HCT116 (cell line): ENCODE results near the gene PRXL2C. TPM values are rescaled to one million over a fixed set of nuclear protein-coding genes. Genes with fewer than 3 reads are reported as not detected.

Experiments
- ATAC-seq: fragments of 200-7000 bp; cut with Tn5 transposase; 2 replicates; pipeline ENCODE4 v1.9.1; 2020; ENCODE audit warnings: mild to moderate bottlenecking, moderate library complexity
- BruUV-seq: library from RNA; stranded (reverse); fragments of 400-500 nt; replicated peaks from 2 replicates; lab custom pipeline; 2021; lab: Mats Ljungman, UMichigan
- CTCF ChIA-PET: fragments of 300-600 bp; sonication (Branson Sonifier 250); formaldehyde crosslinking; loops from one replicate; lab custom pipeline; 2021; ENCODE audit warnings: antibody characterized with exemption; lab: Charles Lee
- POLR2A ChIA-PET: fragments of 300-600, 350-600 bp; sonication (Branson Sonifier 250); formaldehyde crosslinking; loops from one replicate; lab custom pipeline; 2021; ENCODE audit warnings: antibody characterized with exemption; lab: Charles Lee
- RAD21 ChIA-PET, 2 experiments: fragments of 300-600 bp; sonication (Branson Sonifier 250); formaldehyde crosslinking; loops; one replicate each; lab custom pipeline; 2023; ENCODE audit warnings: low total read pairs in 2 of 2; ENCODE audit not compliant: uncharacterized antibody in 2 of 2, unreplicated experiment in 2 of 2, low non-redundant PET in 1 of 2; lab: Charles Lee
- DNase-seq: peaks from one replicate; pipeline ENCODE4 v3.0.0-alpha.2; 2010; ENCODE audit warnings: low read depth, low spot score
- H2AFZ ChIP-seq: fragments of 200-600 bp; shearing (Covaris generic), sonication (generic); 2 replicates; pipeline ENCODE4 v1.6.1; 2017; ENCODE audit warnings: low read depth, mixed run types, mixed read lengths, antibody characterized with exemption, low read length; ENCODE audit not compliant: poor library complexity, severe bottlenecking
- H3K27ac ChIP-seq: 2 replicates; pipeline ENCODE4 v1.5.1; 2012; ENCODE audit warnings: low read depth, low read length
- H3K27me3 ChIP-seq: fragments of 200-600 bp; sonication (generic); 2 replicates; pipeline ENCODE4 v1.6.1; 2016; ENCODE audit warnings: mixed run types, low read length, mixed read lengths; ENCODE audit not compliant: insufficient read depth
- H3K36me3 ChIP-seq, 2 experiments: fragments of 200-500 bp in 1 of 2; fragments of 200-600 bp in 1 of 2; sonication (Bioruptor generic) in 1 of 2; sonication (generic) in 1 of 2; 2 replicates each; pipeline versions ENCODE4 v1.5.1 to v1.6.1; 2014 to 2016; ENCODE audit warnings: low read length in 2 of 2, inconsistent platforms in 1 of 2, mixed read lengths in 1 of 2, mixed run types in 1 of 2; ENCODE audit not compliant: insufficient read depth in 2 of 2, control insufficient read depth in 1 of 2
- H3K4me1 ChIP-seq, 2 experiments: fragments of 200-600 bp in 1 of 2; sonication (generic) in 1 of 2; 2 replicates each; pipeline versions ENCODE4 v1.5.1 to v1.6.1; 2012 to 2017; ENCODE audit warnings: low read length in 2 of 2, inconsistent platforms in 1 of 2, mild to moderate bottlenecking in 1 of 2, mixed read lengths in 1 of 2, mixed run types in 1 of 2, moderate library complexity in 1 of 2; ENCODE audit not compliant: insufficient read depth in 2 of 2, control insufficient read depth in 1 of 2
- H3K4me2 ChIP-seq: fragments of 200-600 bp; sonication (generic); 2 replicates; pipeline ENCODE4 v1.6.1; 2017; ENCODE audit warnings: mixed run types, low read length, mixed read lengths
- H3K4me3 ChIP-seq, 2 experiments: fragments of 200-600 bp in 1 of 2; sonication (generic) in 1 of 2; replicated peaks in 1 of 2; 2 replicates each; pipeline ENCODE4 v1.5.1; 2011 to 2016; ENCODE audit warnings: low read length in 2 of 2, control low read depth in 1 of 2, low read depth in 1 of 2, mild to moderate bottlenecking in 1 of 2, mixed read lengths in 1 of 2, mixed run types in 1 of 2
- H3K79me2 ChIP-seq: fragments of 200-600 bp; sonication (generic); 2 replicates; pipeline ENCODE4 v1.6.1; 2017; ENCODE audit warnings: mild to moderate bottlenecking, mixed run types, low read length, moderate library complexity, mixed read lengths; ENCODE audit not compliant: insufficient read depth
- H3K9ac ChIP-seq: fragments of 200-600 bp; sonication (generic); 2 replicates; pipeline ENCODE4 v1.6.1; 2016; ENCODE audit warnings: low read length, mixed read lengths
- H3K9me2 ChIP-seq: fragments of 200-600 bp; sonication (generic), shearing (Covaris generic); 2 replicates; pipeline ENCODE4 v1.6.1; 2017; ENCODE audit warnings: mixed run types, mild to moderate bottlenecking, moderate library complexity; ENCODE audit not compliant: insufficient read depth
- H3K9me3 ChIP-seq, 2 experiments: fragments of 200-500 bp in 1 of 2; fragments of 200-600 bp in 1 of 2; sonication (Bioruptor generic) in 1 of 2; sonication (generic) in 1 of 2; 2 replicates each; pipeline ENCODE4 v1.6.1; 2014 to 2017; ENCODE audit warnings: low read length in 2 of 2, mixed read lengths in 2 of 2, inconsistent platforms in 1 of 2, low read depth in 1 of 2, mild to moderate bottlenecking in 1 of 2, mixed run types in 1 of 2, moderate library complexity in 1 of 2; ENCODE audit not compliant: control insufficient read depth in 1 of 2, insufficient read depth in 1 of 2
- H4K20me1 ChIP-seq: fragments of 200-600 bp; sonication (generic), shearing (Covaris generic); 2 replicates; pipeline ENCODE4 v1.6.1; 2017; ENCODE audit warnings: mixed run types, mild to moderate bottlenecking, moderate library complexity; ENCODE audit not compliant: insufficient read depth
- ATF3 ChIP-seq: IDR thresholded peaks from 2 replicates; pipeline ENCODE4 v1.6.1; 2012
- CBX3 ChIP-seq: IDR thresholded peaks from 2 replicates; pipeline ENCODE4 v1.6.1; 2012; ENCODE audit warnings: low read depth
- CEBPB ChIP-seq: IDR thresholded peaks from 2 replicates; pipeline ENCODE4 v1.6.1; 2012; ENCODE audit warnings: low read depth
- EZH2 ChIP-seq: fragments of 200-600 bp; sonication (generic); IDR thresholded peaks from 2 replicates; pipeline ENCODE4 v1.6.1; 2017; ENCODE audit warnings: antibody characterized with exemption, mixed run types
- JUND ChIP-seq: IDR thresholded peaks from 2 replicates; pipeline ENCODE4 v1.6.1; 2012
- MAX ChIP-seq: IDR thresholded peaks from 2 replicates; pipeline ENCODE4 v1.6.1; 2012
- POLR2A ChIP-seq: IDR thresholded peaks from 2 replicates; pipeline ENCODE4 v1.7.0; 2011; ENCODE audit warnings: borderline replicate concordance; ENCODE audit not compliant: insufficient read depth, insufficient read length; ENCODE audit errors: extremely low read depth
- REST ChIP-seq: IDR thresholded peaks from 2 replicates; pipeline ENCODE4 v1.6.1; 2012; ENCODE audit warnings: low read depth
- SRF ChIP-seq: IDR thresholded peaks from 2 replicates; pipeline ENCODE4 v1.6.1; 2012; ENCODE audit warnings: low read depth
- TCF7L2 ChIP-seq: IDR thresholded peaks from 2 replicates; pipeline ENCODE4 v1.7.0; 2011; ENCODE audit warnings: borderline replicate concordance, inconsistent platforms; ENCODE audit not compliant: insufficient read depth, insufficient read length; ENCODE audit errors: extremely low read depth
- YY1 ChIP-seq: IDR thresholded peaks from 2 replicates; pipeline ENCODE4 v1.6.1; 2011; ENCODE audit warnings: low read length, low read depth, moderate library complexity, mild to moderate bottlenecking; ENCODE audit not compliant: insufficient replicate concordance; ENCODE audit errors: extremely low read depth
- ZBTB33 ChIP-seq: IDR thresholded peaks from 2 replicates; pipeline ENCODE4 v1.6.1; 2011; ENCODE audit warnings: mild to moderate bottlenecking, low read length, moderate library complexity; ENCODE audit not compliant: insufficient replicate concordance; ENCODE audit errors: extremely low read depth
- ZFX ChIP-seq: fragments of 450-650 bp; IDR thresholded peaks from 2 replicates; pipeline ENCODE4 v1.6.1; 2017
- ZNF274 ChIP-seq: fragments of 200-500 bp; sonication (Bioruptor generic); IDR thresholded peaks from 2 replicates; pipeline ENCODE4 v1.6.1; 2014; ENCODE audit warnings: mild to moderate bottlenecking, low read depth, low read length, inconsistent platforms
- intact Hi-C: fragments of 100-400 bp; cut with micrococcal nuclease; formaldehyde crosslinking; loops from 2 replicates; pipeline ENCODE4 v1.10.0; 2022
- total RNA-seq: library from RNA; stranded (reverse); gene quantifications from one replicate; pipeline ENCODE4 v1.2.1, GENCODE V29; 2021; ENCODE audit not compliant: unreplicated experiment

PRXL2C gene
- total RNA-seq, 1 experiment from 2014 or later, result 10.4 TPM

- BruUV-seq, result no TSS peak
- ChIA-PET RAD21 (no interaction called here), POLR2A (no interaction called here), CTCF (no interaction called here)
- DNase-seq, result no peak
- Histone ChIP-seq H3K9me3 (no peaks in the 10 kb centered on the region), H3K4me1 (no peaks in the 10 kb centered on the region), H2AFZ (no peak overlapping the region), H3K4me3 (no peak overlapping the region), H3K27ac (no peak overlapping the region), H3K79me2 (peaks cover 12% of the 10 kb centered on the region; the same call in 1 of the 2 replicates), H3K9ac (no peak overlapping the region), H3K9me2 (no peaks in the 10 kb centered on the region), H4K20me1 (no peaks in the 10 kb centered on the region), H3K27me3 (no peaks in the 10 kb centered on the region), H3K36me3 (no peaks in the 10 kb centered on the region), H3K4me2 (no peak overlapping the region)
- ATAC-seq, result no peak
- TF ChIP-seq CBX3 (no peak), ATF3 (no peak)
- intact Hi-C loops, result no loop called here
Measured at GRCh38 chr9:96603305-96604003, 51.7 kb downstream of the PRXL2C start.

GRCh38 chr9:96599298-96599697 lies 55.8 kb downstream of the PRXL2C start:
- no TSS peak for BruUV-seq
- Histone ChIP-seq H3K9me2 (no peaks in the 10 kb centered on the region), H3K4me2 (no peak overlapping the region), H3K4me1 (no peaks in the 10 kb centered on the region), H3K4me3 (no peak overlapping the region), H2AFZ (no peak overlapping the region), H3K27ac (no peak overlapping the region), H3K27me3 (no peaks in the 10 kb centered on the region), H3K9me3 (no peaks in the 10 kb centered on the region), H3K9ac (no peak overlapping the region), H4K20me1 (no peaks in the 10 kb centered on the region), H3K79me2 (peaks cover 21% of the 10 kb centered on the region), H3K36me3 (no peaks in the 10 kb centered on the region)
- ChIA-PET CTCF (no interaction called here), RAD21 (no interaction called here), POLR2A (no interaction called here)
- DNase-seq, result no peak
- no peak for ATAC-seq
- intact Hi-C loops, result no loop called here
- TF ChIP-seq MAX, result no peak
- no peak for TF ChIP-seq TCF7L2
- TF ChIP-seq JUND, result no peak
- TF ChIP-seq EZH2, result no peak
- TF ChIP-seq POLR2A, result no peak
- TF ChIP-seq SRF, result no peak
- TF ChIP-seq ATF3, result no peak
- TF ChIP-seq CEBPB, result no peak
- no peak for TF ChIP-seq ZNF274
- TF ChIP-seq ZFX, result no peak
- no peak for TF ChIP-seq ZBTB33
- TF ChIP-seq REST, result no peak
- no peak for TF ChIP-seq YY1
